GM12874 (cell line): ENCODE data around the gene CTSL.

Experiments used
- CTCF ChIP-seq: IDR thresholded peaks from 2 replicates; pipeline ENCODE4 v1.5.1; 2011; ENCODE audit warnings: low read depth, mild to moderate bottlenecking, control low read depth, low read length, moderate library complexity; ENCODE audit not compliant: insufficient read depth

Gene CTSL

GRCh38 chr9:87682618-87683017 lies 43.3 kb upstream of the CTSL start:
- no peak for TF ChIP-seq CTCF

DNA sequence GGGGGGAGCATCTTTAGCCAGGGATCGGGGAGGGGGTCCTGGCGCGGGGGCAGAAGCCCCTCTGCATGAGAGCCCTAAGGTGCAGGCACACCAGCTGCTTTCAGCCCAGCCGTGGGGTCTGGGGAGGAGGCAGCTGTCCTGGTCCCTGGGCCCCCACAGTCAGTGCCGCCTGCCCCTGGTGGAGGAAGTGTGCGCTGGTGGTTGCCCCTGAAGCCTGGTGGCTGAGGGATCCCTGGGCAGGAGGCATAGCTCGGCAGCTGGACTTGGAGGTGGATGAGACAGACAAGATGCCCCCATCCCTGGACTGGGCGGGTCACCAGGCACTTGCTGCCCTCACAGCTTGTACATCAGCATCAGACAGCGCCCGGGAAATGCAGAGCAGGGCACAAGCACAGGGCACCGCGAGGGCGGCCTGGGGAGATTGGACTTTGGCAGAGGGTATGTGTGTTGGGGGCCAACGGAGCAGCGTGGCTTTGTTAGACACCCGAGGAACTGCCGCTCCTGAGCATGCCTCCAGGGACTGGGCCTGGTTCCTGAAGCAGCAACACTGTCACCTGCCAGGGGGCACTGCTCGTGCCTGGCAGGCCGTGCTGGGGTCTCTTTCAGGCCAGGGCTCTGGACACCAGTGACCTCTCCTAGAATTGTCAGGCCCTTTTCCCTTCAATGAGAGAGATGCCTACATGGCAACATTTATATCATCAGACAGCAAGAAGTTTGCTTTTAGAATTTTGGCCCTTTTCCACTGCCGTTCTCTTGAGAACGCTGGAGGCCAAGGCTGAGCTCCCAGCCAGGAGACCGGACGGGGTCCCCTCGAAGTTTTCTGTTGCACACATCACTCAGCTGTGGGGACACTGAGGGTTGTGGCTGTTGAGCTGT lies 41.9 kb upstream of the CTSL start:
- TF ChIP-seq CTCF, result no peak

DNA sequence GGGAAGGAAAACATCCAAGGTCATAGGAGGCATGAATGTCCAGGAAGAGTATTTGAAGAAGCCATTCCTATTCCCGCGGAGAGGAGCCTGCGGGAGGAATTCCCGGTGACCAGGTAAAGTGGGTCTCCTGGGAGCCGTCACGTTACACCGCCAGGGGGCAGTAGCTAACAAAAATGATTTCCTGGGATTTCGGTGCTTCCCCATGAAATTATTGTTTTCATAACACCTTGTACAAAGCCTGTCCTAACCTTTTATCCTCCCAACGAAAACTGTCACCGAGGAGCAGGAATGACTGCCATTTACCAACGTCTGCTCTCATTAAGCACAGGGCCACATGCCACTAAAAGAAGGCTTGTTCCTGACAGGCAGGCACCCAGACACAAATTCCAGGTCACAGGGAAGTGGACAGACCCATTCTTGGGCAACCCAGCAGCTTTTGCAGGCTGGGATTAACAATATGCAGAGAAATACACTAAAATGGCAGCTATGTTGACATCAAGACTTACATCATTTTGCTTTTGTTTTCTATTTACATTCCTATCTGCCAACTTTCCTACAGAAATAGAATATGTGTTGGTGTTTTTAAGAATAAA lies 41.2 kb upstream of the CTSL start:
- TF ChIP-seq CTCF, result 0 out of 2 replicates have a peak, but pooled peaks have one; percentile 11

- no peak for TF ChIP-seq CTCF
Observed at GRCh38 chr9:87685441-87685840, 40.5 kb upstream of the CTSL start.

DNA sequence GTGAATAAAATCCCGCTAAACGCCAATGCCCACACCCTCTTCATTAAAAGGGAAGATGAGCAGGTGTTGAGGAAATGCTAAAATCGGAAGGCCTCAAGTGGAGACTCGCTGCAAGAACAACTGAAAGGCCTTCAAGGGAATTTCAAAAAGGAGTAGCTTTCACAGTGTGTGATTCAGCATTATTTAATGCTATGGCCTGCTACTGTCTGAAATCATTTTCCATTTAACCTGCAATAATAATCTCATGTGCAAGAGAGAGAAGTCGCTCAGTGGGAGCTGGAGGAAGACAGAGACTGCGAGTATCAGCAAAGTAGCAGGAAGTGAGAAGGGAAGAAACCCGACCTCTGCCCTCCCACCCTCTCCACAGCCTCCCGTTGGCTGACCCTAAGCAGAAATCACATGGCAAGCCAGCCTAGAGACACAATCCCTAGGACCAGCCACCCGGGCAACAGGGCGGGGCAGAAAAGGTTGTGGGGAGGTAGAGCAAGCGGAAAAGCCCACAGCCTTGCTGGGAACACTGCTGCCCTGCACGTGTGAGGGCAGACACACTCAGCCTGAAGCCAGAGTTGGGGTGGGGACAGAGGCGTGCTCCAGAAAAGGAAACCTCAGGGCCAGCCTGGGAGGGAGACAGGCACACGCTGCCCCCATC lies 39.9 kb upstream of the CTSL start:
- TF ChIP-seq CTCF, result no peak

DNA sequence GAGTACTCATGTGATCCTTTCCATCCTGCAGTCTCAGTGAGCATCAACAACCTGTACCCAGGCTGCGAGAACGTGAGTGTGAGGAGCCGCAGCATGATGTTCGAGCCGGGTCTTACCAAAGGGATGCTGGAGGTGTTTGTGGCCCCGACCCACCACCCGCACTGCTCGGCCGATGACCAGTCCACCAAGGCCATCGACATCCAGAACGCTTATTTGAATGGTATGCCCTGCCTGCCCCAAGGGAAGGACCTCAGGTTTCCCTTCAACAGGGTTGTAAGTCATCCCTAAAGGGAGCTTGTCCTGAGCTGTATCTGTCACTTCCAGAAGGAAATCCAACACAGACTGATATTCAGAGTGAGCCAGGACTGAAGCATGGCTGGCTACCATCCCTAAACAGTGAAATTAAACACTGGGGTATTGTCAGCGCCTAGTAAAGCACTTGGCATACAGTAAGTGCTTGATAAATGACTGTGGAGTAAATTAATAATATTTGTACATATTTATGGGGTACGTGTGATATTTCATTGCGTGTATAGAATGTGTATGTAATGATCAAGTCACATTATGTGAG lies 39.3 kb upstream of the CTSL start:
- TF ChIP-seq CTCF, result no peak

- no peak for TF ChIP-seq CTCF
Observed at GRCh38 chr9:87687207-87687606, 38.7 kb upstream of the CTSL start.
